Measurements from ENCODE around the gene SMIM43. TPM values are rescaled to one million over a fixed set of nuclear protein-coding genes. Genes with fewer than 3 reads are reported as not detected.
A peak's percentile ranks its signal among the peaks of the same experiment; 100 is the strongest.

Gene SMIM43
- total RNA-seq, 2 donors from 2014 or later = 0.21 TPM; not detected in 1

DNA sequence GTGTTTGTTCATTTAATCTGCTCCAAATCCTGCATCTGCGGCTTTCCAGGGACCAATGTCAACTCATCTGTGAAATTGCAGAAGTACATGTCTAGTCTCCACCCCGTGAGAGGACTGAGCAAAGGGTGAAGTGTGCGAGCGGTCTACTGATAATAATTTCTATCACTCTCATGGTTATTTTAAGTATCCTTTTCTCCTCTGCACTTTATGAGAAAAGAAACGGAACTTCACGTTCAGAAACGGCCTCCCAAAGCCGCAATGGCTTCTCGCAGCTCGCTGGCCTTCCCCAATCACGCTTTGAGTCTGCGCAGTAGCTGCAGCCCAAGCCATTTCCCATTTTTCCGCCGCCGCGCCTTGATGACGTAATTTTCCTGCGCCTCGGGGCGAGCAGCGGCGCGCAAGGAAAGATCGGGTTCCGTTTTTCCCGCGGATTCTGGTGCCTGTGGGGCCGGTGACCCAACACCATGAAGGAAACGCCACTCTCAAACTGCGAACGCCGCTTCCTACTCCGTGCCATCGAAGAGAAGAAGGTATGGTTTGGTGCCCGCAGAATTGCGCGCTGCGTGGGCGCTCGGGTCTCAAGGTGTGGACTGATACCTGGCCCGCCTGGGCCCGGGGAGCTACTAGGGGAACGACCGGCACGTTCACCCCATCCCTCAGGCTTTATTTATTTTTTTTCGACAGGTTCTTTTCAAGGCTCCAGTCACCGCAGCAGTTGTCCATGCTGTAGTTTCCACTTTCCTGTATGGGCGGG lies 36.2 kb upstream of the SMIM43 start, which contains the start of gene EXOSC9:
Gene EXOSC9, plus strand, starts transcription at position 363 of the 754 bp plus-strand sequence. Its CDS starts 102 bp downstream, at position 465.
- peak within 1 kb of the TSS; percentile 79 to 85 for H3K9ac ChIP-seq (ENCODE audit: low read depth in 2 of 2, low read length in 2 of 2)
- TF ChIP-seq CTCF (IDR thresholded peaks at IDR 0.05) = no peak
- H3K27me3 ChIP-seq = no peaks in the 10 kb centered on the region
- H3K4me3 ChIP-seq = peak within 1 kb of the TSS; percentile 82
- H3K27ac ChIP-seq = peak within 1 kb of the TSS; percentile 89
- intact Hi-C loops (cut with DNase I) = no loop called here
- peak; percentile 97 for DNase-seq
- no peaks in the 10 kb centered on the region for H3K36me3 ChIP-seq
- H3K4me1 ChIP-seq = no peaks in the 10 kb centered on the region
- no peaks in the 10 kb centered on the region for H3K9me3 ChIP-seq

DNA sequence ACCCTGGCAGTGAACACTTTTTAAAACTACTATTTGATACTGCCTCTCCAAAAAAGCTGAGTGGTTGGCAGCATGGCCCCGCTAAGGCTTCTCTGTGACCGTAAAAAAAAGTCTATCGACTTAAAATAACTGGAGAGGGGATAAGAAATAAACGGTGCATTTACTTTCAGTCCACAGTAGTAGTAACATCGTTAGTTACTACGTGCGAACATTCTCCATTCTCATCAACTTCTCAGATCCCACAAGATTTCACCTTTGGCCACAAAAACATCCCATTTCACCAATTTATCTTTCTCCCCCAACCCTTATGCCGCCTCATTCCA lies 35.6 kb upstream of the SMIM43 start:
- Histone ChIP-seq H3K27me3 (no peaks in the 10 kb centered on the region), H3K9ac (ENCODE audit: low read depth in 2 of 2, low read length in 2 of 2) (peak overlapping the region; percentile 71 to 85), H3K36me3 (no peaks in the 10 kb centered on the region), H3K27ac (peak overlapping the region; percentile 89), H3K9me3 (no peaks in the 10 kb centered on the region), H3K4me1 (no peaks in the 10 kb centered on the region), H3K4me3 (peak overlapping the region; percentile 82)
- DNase-seq = no peak
- intact Hi-C loops (cut with DNase I) = no loop called here
- TF ChIP-seq CTCF (IDR thresholded peaks at IDR 0.05) = no peak

- TF ChIP-seq CTCF (IDR thresholded peaks at IDR 0.05) = no peak
- Histone ChIP-seq H3K9me3 (no peaks in the 10 kb centered on the region), H3K9ac (ENCODE audit: low read depth in 2 of 2, low read length in 2 of 2) (no peak overlapping the region), H3K4me1 (no peaks in the 10 kb centered on the region), H3K27ac (peak overlapping the region; percentile 89), H3K4me3 (no peak overlapping the region), H3K27me3 (no peaks in the 10 kb centered on the region), H3K36me3 (no peaks in the 10 kb centered on the region)
- intact Hi-C loops (cut with DNase I) = loop anchor here (10.0 kb wide), 1 partner anchor 95 kb away; no protein-coding TSS in a partner anchor
- no peak for DNase-seq
Measured at GRCh38 chr4:121799867-121800501, 35.0 kb upstream of the SMIM43 start.

DNA sequence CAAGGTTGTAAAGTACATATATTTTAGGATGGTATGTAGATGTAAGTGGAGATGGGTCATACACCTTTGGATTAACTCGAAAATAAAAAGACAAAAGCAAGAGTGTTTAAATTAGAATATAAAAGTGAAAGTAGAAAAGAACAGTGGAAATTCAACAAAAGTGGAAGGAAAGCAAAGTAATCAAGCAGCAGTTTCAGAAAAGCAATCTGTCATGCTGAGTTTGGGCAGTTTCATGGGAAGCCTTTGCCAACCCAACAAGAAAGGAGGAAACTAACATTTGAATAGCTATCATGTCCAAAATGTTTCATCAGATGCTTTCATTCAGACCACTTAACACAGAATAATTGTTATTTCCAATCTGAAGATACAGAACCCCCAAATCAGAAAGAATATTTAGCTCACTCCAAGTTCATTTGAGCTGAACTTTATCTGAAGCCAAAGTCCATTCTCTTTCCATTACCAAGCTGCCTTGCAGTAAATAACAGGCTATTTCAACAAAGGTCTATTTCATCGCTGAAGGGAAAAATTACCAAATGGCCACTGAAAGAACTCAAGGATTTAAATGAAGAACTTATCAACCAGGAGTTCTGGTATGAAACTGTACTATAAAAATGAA lies 34.4 kb upstream of the SMIM43 start:
- no peak overlapping the region for H3K9ac ChIP-seq (ENCODE audit: low read depth in 2 of 2, low read length in 2 of 2)
- no peaks in the 10 kb centered on the region for H3K27me3 ChIP-seq
- no peak for DNase-seq
- H3K36me3 ChIP-seq = no peaks in the 10 kb centered on the region
- no peaks in the 10 kb centered on the region for H3K9me3 ChIP-seq
- TF ChIP-seq CTCF (IDR thresholded peaks at IDR 0.05) = no peak
- no peak overlapping the region for H3K4me3 ChIP-seq
- H3K27ac ChIP-seq = no peak overlapping the region
- no peaks in the 10 kb centered on the region for H3K4me1 ChIP-seq
- intact Hi-C loops (cut with DNase I) = loop anchor here (10.0 kb wide), 1 partner anchor 95 kb away; no protein-coding TSS in a partner anchor

DNA sequence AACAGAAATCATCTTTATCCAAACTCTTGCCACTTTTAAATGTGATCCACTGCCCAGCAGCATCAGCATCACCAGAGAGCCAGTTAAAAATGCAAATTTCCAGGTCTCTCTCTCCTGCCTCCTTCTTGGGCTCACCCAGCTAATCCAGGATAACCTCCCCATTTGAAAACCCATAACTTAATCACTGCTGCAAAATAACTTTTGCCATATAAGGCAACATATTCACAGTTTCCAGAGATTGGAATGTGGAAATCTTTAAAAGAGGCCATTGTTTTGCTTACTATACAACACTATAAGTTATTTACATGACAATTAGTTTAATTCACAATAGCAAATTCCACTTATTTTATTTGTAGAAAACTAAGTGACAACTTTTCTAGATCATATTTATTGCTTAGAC lies 31.3 kb upstream of the SMIM43 start:
- Histone ChIP-seq H3K9me3 (no peaks in the 10 kb centered on the region), H3K4me1 (no peaks in the 10 kb centered on the region), H3K27ac (no peak overlapping the region), H3K4me3 (no peak overlapping the region), H3K36me3 (no peaks in the 10 kb centered on the region), H3K27me3 (no peaks in the 10 kb centered on the region), H3K9ac (ENCODE audit: low read depth in 2 of 2, low read length in 2 of 2) (no peak overlapping the region)
- intact Hi-C loops (cut with DNase I) = loop anchor here (10.0 kb wide), 1 partner anchor 91 kb away; no protein-coding TSS in a partner anchor
- no peak for TF ChIP-seq CTCF (IDR thresholded peaks at IDR 0.05)
- no peak for DNase-seq
